OCI-LY7 (cell line): ENCODE results near the gene PLD4. TPM values are rescaled to one million over a fixed set of nuclear protein-coding genes. Genes with fewer than 3 reads are reported as not detected.

Experiments
- BruUV-seq: library from RNA; stranded (reverse); fragments of 400-500 nt; replicated peaks from 2 replicates; lab custom pipeline; 2021; lab: Mats Ljungman, UMichigan
- CTCF ChIA-PET: fragments of 300-600 bp; sonication (Branson Sonifier 250); formaldehyde crosslinking; loops from one replicate; lab custom pipeline; 2022; ENCODE audit warnings: antibody characterized with exemption; ENCODE audit not compliant: unreplicated experiment; lab: Charles Lee
- POLR2A ChIA-PET: fragments of 300-600 bp; sonication (Branson Sonifier 250); formaldehyde crosslinking; loops from one replicate; lab custom pipeline; 2022; ENCODE audit warnings: antibody characterized with exemption; lab: Charles Lee
- DNase-seq: peaks from one replicate; pipeline ENCODE4 v3.0.0-alpha.2; 2015; ENCODE audit warnings: low spot score
- H2AFZ ChIP-seq: fragments of 200-600 bp; sonication (generic), shearing (Covaris generic); 2 replicates; pipeline ENCODE4 v1.6.1; 2014; ENCODE audit warnings: mild to moderate bottlenecking, antibody characterized with exemption, low read length, moderate library complexity
- H3K27ac ChIP-seq: fragments of 200-600 bp; sonication (generic); 2 replicates; pipeline ENCODE4 v1.5.1; 2014; ENCODE audit warnings: mixed run types, low read depth, mild to moderate bottlenecking, moderate library complexity, low read length, inconsistent platforms; ENCODE audit not compliant: poor library complexity, severe bottlenecking
- H3K36me3 ChIP-seq: fragments of 200-600 bp; sonication (generic); 2 replicates; pipeline ENCODE4 v1.6.1; 2014; ENCODE audit warnings: mild to moderate bottlenecking, antibody characterized with exemption, low read length, moderate library complexity, mixed read lengths; ENCODE audit not compliant: insufficient read depth
- H3K4me1 ChIP-seq: fragments of 200-600 bp; sonication (generic); 2 replicates; pipeline ENCODE4 v1.5.1; 2014; ENCODE audit warnings: mild to moderate bottlenecking, low read length; ENCODE audit not compliant: insufficient read depth, poor library complexity, severe bottlenecking
- H3K4me2 ChIP-seq: fragments of 200-600 bp; sonication (generic); 2 replicates; pipeline ENCODE4 v1.6.1; 2014; ENCODE audit warnings: mild to moderate bottlenecking, low read length
- H3K4me3 ChIP-seq: fragments of 200-600 bp; sonication (generic); 2 replicates; pipeline ENCODE4 v1.5.1; 2014; ENCODE audit warnings: mild to moderate bottlenecking, low read depth, low read length; ENCODE audit not compliant: poor library complexity, severe bottlenecking
- H3K79me2 ChIP-seq: fragments of 200-600 bp; sonication (generic); 2 replicates; pipeline ENCODE4 v1.6.1; 2016; ENCODE audit warnings: low read depth, mild to moderate bottlenecking, low read length, moderate library complexity, mixed read lengths; ENCODE audit not compliant: insufficient read depth
- H3K9me2 ChIP-seq: fragments of 200-600 bp; sonication (generic); 2 replicates; pipeline ENCODE4 v1.6.1; 2016; ENCODE audit warnings: mild to moderate bottlenecking, low read length, mixed read lengths; ENCODE audit not compliant: insufficient read depth
- H3K9me3 ChIP-seq: fragments of 200-600 bp; sonication (generic); 2 replicates; pipeline ENCODE4 v1.6.1; 2014; ENCODE audit warnings: mild to moderate bottlenecking, mixed run types, low read length, mixed read lengths
- H4K20me1 ChIP-seq: fragments of 200-600 bp; sonication (generic); 2 replicates; pipeline ENCODE4 v1.6.1; 2014; ENCODE audit warnings: mild to moderate bottlenecking, antibody characterized with exemption, low read length, moderate library complexity, mixed read lengths; ENCODE audit not compliant: insufficient read depth
- CTCF ChIP-seq: fragments of 200-600 bp; sonication (generic); conservative IDR thresholded peaks from 2 replicates; pipeline ENCODE4 v1.5.1; 2014; ENCODE audit warnings: mild to moderate bottlenecking, antibody characterized with exemption, low read length, moderate library complexity, mixed read lengths
- EZH2phosphoT487 ChIP-seq: fragments of 200-600 bp; sonication (generic); IDR thresholded peaks from 2 replicates; pipeline ENCODE4 v1.6.1; 2018; ENCODE audit warnings: low read depth, borderline replicate concordance, mild to moderate bottlenecking, mixed run types, antibody characterized with exemption, low read length, moderate library complexity, mixed read lengths
- intact Hi-C: fragments of 100-400 bp; cut with micrococcal nuclease; formaldehyde crosslinking; loops from one replicate; pipeline ENCODE4 v1.10.0; 2022; ENCODE audit not compliant: unreplicated experiment
- total RNA-seq, 2 experiments: library from RNA; depleted of rRNA in 1 of 2; stranded (reverse); fragments of >200 nt in 1 of 2; shearing (Covaris generic) in 1 of 2; gene quantifications; 2 replicates each; pipeline ENCODE4 v1.2.3, GENCODE V29; 2014 to 2022

The PLD4 gene
- total RNA-seq, 2 experiments from 2014 or later: 0.66 to 5.1 TPM

- Histone ChIP-seq H3K9me2 (no peaks in the 10 kb centered on the region), H3K9me3 (no peaks in the 10 kb centered on the region), H3K4me1 (no peaks in the 10 kb centered on the region), H3K79me2 (no peaks in the 10 kb centered on the region), H3K4me2 (no peak overlapping the region), H2AFZ (no peak overlapping the region), H3K4me3 (no peak overlapping the region), H3K36me3 (no peaks in the 10 kb centered on the region), H4K20me1 (no peaks in the 10 kb centered on the region), H3K27ac (no peak overlapping the region)
- intact Hi-C loops: no loop called here
- no TSS peak for BruUV-seq
- CTCF ChIA-PET: no interaction called here
- POLR2A ChIA-PET: no interaction called here
- TF ChIP-seq EZH2phosphoT487: no peak
- no peak for TF ChIP-seq CTCF
- DNase-seq: no peak
Measured at GRCh38 chr14:104891121-104891551, 33.5 kb upstream of the PLD4 start.

GRCh38 chr14:104891664-104892530 is 32.8 kb upstream of the PLD4 start:
- Histone ChIP-seq H3K36me3 (no peaks in the 10 kb centered on the region), H3K27ac (no peak overlapping the region), H3K4me3 (no peak overlapping the region), H2AFZ (no peak overlapping the region), H3K9me2 (no peaks in the 10 kb centered on the region), H3K4me1 (no peaks in the 10 kb centered on the region), H3K4me2 (no peak overlapping the region), H4K20me1 (no peaks in the 10 kb centered on the region), H3K79me2 (no peaks in the 10 kb centered on the region), H3K9me3 (no peaks in the 10 kb centered on the region)
- ChIA-PET POLR2A (interaction anchor here (0.6 kb wide), 1 partner anchor 149 kb away, joined by 4 read pairs; no protein-coding TSS in a partner anchor), CTCF (no interaction called here)
- intact Hi-C loops: no loop called here
- no TSS peak for BruUV-seq
- DNase-seq: no peak
- TF ChIP-seq EZH2phosphoT487: no peak
- TF ChIP-seq CTCF: no peak
